HG03432 (cell line): Measurements from ENCODE around the gene MGAT5B.

Source experiments
- ATAC-seq: cut with Tn5 transposase; IDR thresholded peaks from one replicate; pipeline ENCODE4 v1.9.1; 2021; ENCODE audit warnings: mild to moderate bottlenecking, moderate library complexity; ENCODE audit not compliant: unreplicated experiment

MGAT5B gene

DNA sequence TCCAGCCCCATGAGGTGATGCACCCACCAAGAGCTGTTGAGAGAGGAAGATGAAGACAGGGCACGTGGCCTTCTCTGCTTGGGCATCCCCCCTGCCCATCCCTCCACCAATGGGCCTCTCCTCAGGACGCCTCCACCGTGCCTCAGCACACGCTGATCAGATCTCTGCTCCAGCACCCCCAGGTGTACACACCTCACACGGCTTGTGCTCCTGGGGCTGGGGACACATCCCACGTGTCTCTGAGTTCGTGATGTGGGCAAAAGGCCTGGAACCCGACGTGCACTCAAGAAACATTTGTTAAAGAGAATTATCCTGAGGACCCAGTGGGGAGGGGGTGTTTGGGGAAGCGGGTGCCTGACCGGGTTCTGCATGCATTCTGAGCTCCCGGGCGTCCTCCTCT, 55.3 kb downstream of the MGAT5B start:
- no peak for ATAC-seq

DNA sequence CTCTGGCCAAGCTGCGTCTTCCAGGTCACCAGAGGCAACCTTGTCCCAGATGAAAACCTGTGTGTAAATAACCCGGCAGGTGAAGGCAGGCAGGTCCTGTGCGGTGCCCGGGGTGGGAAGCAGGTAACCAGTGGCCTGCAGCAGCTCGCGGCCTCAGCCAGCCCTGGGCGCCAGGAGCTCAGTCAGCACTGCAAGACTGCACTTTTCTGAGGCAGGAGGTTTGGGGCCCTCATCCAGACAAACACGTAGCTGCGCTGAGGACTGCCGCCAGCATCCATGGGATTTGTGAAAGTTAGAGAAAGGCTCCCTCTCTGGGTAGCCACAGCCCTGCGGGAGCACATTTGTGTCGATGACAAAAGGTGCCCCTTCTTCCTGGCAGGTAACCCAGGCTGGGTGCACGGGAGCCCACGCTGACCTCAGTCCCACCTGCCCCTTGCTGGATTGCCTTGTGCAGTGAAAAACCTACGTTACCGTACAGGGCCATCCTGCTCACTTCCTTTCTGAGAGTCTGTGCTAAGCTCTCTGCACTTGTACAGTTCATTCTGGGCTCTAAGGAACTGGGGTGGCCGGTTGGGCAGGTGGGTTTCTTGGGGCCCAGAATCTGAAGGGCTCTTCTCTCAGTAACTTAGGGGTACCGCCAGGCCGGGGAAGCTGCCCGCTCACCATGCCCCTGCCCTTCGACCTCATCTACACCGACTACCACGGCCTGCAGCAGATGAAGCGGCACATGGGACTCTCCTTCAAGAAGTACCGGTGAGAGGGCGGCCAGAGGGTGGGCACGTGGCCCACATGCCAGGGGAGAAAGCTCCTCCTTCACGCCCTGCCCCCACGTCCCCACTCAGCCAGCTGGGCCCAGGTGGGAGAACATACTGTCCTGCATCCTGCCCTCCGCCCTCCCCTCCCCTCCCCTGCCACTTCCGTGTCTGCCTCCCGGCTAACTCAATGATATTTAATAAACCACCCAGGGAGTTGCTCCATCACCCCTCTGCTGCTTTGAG, 56.4 kb downstream of the MGAT5B start:
- ATAC-seq = no peak

- no peak for ATAC-seq
Observed at GRCh38 chr17:76925441-76925891, 57.3 kb downstream of the MGAT5B start.

- no peak for ATAC-seq
Observed at GRCh38 chr17:76926237-76926866, 58.1 kb downstream of the MGAT5B start.

GRCh38 chr17:76927577-76927976, 59.4 kb downstream of the MGAT5B start:
- no peak for ATAC-seq

DNA sequence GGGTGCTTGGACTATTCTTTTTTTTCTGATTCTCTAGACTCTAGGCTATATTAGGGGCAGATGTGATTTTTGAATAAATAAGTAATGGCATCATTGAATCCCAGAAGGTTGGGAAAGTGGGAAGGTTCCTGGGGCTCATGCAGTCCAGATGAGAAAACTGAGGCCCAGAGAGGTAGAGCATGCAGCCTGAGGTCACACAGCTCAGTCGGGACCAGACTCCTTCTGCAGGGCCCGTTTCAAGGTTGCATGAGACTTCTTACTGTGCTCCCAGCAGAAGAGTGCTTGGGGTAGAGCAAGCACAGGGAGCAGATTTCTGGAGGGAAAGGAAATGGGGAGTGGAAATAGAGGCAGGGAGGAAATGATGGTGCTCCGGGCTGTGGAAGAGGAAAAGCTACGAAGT, 59.8 kb downstream of the MGAT5B start:
- ATAC-seq = no peak

- ATAC-seq = no peak
Observed at GRCh38 chr17:76929148-76929547, 60.9 kb downstream of the MGAT5B start.

DNA sequence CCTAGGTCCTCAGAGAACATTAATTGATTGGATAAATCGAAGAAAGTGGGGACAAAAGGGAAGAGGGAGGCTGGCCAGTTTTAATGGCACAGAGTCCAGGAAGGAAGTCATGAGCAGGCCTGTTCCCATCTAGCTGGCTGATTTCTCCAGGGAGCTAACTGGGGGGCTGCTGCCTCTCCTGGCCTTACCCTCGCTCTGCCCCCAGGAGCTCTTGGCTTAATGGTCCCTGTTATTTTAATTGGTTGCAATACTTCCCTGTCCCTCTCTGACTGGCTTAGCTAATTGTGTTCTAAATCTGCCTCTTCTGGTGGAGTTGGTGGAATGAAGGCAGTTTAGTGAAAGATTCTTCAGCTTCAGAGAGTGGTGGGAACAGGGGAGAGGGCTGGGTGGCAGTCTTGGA, 61.4 kb downstream of the MGAT5B start:
- ATAC-seq = no peak

DNA sequence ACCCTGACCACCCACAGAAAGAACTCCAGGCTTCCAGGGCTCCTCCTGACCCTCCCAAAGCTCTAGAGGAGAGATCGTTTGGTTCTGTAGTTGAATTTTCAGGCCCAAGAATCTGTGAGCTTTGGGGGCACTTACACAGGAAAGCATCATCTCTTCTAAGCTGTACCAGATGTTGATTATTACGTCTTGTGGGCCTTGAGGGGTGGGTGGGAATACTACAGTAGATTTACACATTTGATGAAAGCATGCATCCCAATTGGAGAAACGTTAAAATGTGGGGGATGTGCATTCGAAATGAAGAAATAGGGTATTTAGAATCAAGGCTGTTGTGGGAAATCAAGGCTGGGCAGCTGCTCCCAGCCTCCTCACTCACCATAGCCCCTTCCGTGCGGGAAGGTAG, 61.9 kb downstream of the MGAT5B start:
- ATAC-seq = no peak

DNA sequence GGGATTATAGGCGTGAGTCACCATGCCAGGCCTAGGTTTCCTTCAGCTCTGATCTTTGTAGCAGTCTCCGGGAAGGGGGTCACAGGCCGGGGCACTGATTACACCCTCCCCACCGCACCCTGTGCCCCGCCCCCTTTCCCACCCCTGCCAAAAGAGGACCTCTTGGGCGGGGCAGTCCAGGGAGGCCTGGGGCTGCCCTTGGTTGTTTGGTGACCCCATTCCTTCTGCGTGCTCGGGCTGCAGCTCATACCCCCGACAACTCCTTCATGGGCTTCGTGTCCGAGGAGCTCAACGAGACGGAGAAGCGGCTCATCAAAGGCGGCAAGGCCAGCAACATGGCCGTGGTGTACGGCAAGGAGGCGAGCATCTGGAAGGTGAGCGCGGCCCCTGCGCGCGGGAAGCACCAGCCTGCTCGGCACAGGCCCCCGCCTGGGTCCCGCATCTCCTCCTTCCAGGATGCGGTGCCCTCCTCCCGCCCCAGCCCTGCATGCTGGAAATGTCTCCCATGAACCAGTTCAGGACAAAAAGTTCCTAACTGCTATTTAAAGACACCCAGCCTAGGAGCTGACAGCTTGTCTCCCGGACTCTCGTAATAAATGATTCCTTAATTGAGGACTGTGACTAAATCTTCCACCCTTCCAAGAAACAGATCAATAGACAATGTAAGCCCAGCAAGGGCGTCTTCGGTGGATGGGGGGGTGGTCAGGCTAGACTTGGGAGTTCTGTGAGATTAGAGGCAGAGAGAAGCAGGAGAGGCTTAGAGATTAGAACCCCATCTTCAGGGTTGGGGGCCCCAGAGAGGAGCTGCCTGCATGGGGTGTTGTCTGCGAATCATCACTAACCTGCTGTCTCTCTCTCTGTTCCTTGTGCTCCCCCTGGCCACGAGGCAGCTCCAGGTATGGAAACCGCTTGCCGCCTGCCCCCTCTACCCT, 64.5 kb downstream of the MGAT5B start:
- no peak for ATAC-seq

GRCh38 chr17:76934561-76935320, 66.5 kb downstream of the MGAT5B start:
- no peak for ATAC-seq

GRCh38 chr17:76935331-76935730, 67.1 kb downstream of the MGAT5B start:
- ATAC-seq = no peak

GRCh38 chr17:76937238-76937637, 69.0 kb downstream of the MGAT5B start:
- no peak for ATAC-seq

- no peak for ATAC-seq
Observed at GRCh38 chr17:76938009-76938408, 69.8 kb downstream of the MGAT5B start.

- no peak for ATAC-seq
Observed at GRCh38 chr17:76940295-76940694, 72.1 kb downstream of the MGAT5B start.

- ATAC-seq = no peak
Observed at GRCh38 chr17:76940738-76941350, 72.6 kb downstream of the MGAT5B start.

GRCh38 chr17:76943202-76943601, 75.0 kb downstream of the MGAT5B start:
- ATAC-seq = no peak

DNA sequence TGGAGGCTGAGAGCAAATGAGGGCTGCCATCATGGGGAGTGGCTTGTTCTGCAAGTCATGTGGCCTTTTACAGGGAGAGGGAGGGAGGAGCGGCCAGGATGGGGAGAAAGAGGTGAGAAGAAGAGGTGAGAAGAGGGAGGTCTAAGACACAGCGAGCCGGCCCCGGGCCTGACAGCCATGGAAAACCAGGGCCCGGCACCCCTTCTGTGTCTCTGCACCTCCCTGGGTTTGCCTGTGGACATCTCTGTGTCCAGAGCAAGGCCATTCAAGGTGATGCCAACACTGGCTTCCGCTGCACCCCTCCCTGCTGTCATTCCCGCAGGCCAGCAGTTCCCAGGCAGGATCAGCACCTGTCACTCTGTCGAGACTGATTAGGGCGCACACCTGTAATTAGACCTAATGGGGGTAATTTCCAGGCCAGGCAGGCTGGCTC, 75.6 kb downstream of the MGAT5B start:
- no peak for ATAC-seq

- no peak for ATAC-seq
Observed at GRCh38 chr17:76944477-76944876, 76.3 kb downstream of the MGAT5B start.
